SKM-1 (cell line): ENCODE data around the gene GFPT2.

Experiments used
- DNase-seq: peaks from one replicate; lab custom pipeline; 2025; ENCODE audit not compliant: unreplicated experiment; lab: John Stamatoyannopoulos, UW

The GFPT2 gene

DNA sequence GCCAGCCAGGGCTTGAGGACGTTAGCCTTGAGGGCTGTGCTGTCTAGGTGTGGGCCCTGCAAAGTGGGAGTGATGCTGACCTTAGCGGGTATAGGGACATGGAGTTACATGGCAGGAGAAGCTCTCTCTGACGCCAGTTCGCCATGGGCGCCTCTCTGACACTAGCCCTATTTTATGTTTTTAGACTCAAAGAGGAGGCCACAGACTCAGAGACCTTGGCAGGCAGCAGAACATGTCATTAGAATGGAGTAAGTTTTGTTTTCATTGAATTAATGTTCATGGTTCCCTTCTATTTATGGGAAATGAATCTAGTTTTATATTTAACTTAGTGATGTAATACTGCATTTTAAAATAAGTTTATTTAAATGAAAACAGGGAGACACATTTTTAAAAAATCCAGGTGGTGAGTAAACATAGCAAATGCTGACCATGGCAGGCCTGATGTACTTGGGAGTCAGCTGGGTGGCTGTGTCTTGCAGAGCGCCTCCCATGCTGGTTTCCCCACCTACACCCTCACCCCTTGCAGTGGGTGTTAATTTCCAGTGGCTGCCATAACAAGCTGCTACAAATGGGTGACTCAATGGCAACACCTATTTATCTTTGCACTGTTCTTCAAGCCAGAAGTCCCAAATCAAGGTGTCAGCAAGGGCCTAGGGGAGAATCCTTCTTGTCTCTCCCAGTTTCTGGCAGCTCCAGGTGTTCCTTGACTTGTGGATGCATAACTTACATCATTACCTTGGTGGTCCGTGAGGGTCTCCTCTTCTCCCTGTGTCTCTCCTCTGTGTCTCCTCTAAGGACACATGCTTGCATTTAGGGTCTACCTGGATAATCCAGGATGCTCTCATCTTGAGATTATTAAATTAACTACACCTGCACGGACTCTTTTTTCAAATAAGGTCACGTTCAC, 25.6 kb upstream of the GFPT2 start:
- DNase-seq, result no peak

DNA sequence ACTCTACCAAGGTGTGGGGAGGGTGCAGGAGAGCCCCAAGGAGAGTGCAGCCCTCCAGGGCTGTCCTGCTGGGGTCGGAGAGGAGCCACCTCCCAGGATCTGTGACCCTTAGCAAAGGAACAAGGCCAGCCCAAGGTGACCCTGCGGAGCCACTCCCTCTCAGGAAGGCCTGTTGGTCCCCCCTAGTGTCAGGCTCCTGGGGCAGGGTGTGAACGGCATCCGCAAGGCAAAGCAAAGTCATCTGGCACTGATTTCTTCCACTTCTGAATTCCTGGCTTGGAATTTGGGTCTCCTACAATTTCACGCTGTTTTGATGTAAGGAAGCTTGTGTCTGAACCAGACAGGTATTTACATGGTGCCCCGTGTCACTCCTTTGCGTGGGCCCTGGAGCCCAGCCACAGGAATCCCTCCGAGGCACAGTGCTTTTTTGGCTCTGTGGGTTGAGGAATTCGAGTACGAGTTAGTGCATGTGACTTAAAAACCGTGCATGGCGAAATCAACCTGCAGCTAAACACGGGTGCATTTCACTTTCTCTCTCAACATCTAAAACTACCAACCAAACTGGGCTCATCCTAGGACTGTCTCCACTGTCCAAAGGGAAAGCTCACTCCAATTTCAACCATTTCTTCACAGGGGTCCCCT, 24.5 kb upstream of the GFPT2 start:
- no peak for DNase-seq

DNA sequence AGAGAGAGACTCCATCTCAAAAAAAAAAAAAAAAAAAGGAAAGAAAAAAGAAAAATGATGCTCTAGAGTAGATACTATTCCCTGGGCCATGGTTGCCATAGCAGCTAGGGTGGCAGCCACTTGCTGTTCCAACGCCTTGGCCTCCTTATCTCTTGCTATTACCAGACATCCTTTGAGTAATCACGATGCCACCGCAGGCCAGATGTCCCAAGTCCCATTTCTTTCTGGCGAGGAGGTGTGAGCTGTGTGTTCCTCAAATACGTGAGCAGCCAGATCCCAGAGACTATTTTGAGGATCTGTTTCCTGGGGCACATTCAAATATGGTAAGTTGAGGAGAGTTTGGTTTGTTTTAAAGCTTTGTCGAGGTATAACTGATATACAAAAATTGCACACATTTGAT, 23.4 kb upstream of the GFPT2 start:
- no peak for DNase-seq

DNA sequence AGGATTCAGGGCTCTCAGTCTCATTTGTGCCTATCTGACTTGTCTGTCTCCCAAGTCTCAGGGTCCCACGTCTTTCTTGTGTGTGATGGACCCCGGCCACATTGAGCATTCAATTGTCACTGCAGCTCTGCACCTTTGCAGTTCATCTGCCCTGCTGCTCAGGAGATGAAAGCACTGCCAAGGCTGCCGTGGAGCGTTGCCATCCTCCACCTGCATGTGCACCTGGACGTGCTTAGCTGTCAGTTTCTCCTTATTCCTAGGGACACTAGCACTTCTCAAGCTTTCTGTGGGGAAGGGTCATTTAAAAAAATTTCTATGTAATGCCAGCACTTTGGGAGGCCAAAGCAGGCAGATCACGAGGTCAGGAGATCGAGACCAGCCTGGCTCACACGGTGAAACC, 22.8 kb upstream of the GFPT2 start:
- no peak for DNase-seq

DNA sequence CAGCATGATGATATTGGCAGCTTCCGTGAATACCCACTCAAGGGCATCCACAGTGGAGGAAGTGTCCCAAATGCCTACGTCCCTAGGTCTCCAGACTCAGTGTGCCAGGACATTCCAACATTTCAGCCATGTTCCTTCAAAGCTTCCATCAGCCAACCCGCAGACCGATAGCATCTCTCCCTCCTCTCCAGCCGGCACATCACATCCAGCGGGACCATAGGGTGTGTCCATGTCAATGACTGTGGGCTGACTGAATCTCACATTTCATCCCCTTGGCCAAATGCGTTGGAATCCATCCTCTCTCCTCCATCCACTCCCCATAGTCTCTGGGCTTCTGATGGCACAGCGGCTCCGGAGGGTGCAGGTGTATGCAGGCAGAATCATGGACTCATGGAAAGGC, 22.2 kb upstream of the GFPT2 start:
- DNase-seq, result no peak

DNA sequence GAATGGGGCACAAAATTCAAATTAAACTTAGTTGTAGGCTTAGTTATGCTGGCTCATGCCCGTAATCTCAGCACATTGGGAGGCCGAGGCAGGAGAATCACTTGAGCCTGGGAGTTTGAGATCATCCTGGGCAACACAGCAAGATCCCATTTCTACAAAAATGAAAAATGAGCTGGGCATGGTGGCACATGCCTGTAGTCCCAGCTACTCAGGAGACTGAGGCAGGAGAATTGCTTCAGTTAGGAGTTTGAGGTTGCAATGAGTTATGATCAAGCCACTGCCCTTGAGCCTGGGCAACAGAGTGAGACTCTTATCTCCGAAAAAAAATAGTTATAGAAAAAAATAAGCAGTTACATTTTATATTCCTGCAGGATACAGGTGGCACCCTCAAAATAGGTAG, 20.7 kb upstream of the GFPT2 start:
- no peak for DNase-seq

DNA sequence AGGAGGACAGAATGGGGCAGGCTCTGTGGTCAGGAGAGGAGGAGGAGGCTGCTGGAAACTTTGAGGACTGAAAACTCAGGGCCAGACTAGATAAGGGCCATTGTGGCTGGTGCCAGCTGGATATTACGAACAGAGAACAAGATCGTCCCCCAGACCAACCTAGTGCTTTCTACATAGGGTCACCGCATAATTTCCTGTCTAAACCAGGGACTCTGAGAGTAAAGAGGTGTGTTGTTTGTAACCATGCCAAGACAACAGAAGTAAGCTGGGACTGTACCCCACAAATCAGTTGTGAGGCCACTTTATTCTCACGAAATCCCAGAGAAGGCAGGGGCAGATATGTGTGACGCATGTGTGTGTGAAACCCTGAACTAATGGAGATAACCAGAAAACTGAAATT, 20.3 kb upstream of the GFPT2 start:
- DNase-seq, result no peak

DNA sequence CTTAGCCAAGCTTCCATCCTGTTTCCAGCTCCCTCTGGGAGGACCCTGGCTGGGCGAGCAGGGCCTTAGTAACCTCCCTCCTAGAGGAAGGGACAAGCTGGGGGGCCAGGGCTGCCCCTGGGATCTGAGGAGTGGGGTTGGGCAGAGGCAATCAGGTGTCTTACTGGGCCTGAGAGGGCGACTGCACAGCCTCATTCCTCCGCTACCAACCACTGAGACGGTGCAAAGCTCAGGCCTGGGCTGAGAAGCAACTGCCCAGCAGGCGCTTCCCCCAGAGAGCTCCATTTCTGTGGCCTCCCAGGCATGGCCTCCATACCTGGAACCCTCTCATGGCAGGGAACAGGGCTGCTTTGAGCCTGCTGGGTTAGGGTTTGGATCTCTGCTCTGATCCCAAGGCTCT, 18.8 kb upstream of the GFPT2 start:
- DNase-seq, result no peak

DNA sequence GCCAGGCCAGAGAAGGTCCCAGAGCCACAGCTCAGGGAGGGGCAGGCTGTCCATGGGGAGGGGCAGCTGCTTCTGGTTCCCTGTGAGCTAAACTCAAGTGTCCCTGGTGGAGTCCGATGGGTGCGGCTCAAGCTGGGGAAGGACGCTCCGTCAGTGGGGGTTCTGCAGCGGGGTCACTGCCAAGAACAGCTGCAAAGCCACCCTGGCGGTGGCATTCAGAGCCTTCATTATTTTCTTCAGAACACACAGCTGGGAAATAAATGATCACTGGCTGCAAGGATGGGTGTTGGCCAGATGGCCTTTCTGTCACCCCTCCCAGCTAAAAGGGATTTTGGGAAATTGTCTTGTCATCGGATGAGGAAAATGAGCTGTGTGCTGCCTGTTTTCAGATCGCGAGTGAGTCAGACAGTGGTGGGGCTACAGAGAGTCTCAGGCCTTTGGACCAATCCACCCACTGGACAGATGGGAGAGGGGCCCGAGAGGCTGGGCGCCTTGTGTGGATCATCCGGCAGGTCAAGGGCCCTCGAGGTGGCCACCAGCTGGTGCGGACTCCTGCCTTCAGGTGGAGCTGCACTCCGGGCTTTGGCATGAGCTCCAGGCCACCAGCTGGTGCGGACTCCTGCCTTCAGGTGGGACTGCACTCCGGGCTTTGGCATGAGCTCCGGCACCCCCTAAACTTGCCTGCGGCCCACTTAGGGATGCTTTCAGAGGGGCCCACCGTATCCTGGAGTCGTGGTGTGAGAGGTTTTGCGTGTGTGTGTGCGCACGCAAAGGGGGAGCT, 17.9 kb upstream of the GFPT2 start:
- DNase-seq, result no peak

DNA sequence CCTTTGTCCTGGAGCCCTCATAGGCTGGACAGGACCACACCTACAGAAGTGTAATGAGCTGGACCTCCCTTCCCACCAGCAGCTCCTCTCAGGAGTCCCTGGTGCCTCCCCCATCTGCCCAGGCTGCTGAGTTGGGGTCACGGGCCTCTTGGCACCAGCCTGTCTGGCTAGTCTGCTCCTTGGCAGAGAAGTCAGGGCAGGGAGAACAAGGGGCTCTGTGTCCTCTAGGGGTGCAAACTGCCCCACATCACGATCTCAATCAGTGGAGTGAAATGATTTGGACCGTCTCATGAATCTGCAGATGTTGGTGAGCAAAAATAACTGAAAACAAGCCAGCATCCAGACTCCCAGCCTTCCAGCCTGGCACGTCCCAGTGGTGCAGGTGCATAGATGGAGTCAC, 14.9 kb upstream of the GFPT2 start:
- DNase-seq, result no peak

DNA sequence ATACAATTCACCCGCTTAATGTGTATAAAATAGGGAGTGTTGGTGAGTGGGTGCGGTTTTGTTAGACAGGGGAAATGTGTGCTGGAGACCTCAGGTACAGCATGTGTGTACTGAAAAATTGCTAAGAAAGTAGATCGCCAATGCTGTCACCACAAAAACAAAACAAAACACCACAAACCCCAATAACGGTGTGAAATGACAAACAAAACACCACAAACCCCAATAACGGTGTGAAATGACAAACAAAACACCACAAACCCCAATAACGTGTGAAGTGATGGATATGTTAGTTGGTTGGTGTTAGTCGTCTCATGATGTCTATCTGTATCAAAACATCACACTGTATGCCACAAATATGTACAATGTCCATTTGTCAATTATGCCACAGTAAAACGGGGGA, 14.2 kb upstream of the GFPT2 start:
- DNase-seq, result no peak

DNA sequence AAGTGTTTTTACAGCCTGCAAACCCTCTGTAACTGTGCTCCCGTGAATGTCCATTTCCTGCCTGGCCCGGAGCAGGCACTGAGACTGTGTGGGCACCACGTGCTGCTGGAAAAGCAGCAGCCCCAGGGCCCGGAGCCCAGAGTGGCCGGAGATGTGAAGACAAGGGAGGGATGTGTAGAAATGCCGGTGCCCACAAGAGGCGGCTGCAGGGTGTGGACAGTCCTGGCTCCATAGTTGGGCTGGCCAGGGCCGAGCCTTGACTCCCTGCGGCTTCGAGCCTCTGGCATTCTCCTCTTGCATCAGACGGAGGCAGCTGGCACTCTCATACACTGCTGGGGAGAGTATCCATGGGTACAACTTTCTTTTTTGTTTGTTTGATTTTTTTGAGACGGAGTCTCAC, 13.2 kb upstream of the GFPT2 start:
- DNase-seq, result no peak

DNA sequence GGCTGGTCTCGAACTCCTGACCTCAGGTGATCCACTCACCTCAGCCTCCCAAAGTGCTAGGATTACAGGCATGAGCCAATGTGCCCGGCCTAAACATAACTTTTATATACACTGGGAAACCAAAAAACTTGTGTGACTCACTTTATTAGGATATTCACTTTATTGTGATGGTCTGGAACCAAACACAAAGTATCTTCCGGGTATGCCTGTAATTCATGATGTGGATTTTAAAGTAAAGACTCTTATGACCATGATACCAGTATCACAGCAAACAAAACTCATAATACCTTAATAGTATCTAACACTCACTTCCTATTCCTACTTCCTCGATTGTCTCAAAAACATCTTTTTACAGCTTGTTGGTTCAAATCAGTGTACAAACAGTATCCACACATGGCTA, 12.7 kb upstream of the GFPT2 start:
- DNase-seq, result no peak

DNA sequence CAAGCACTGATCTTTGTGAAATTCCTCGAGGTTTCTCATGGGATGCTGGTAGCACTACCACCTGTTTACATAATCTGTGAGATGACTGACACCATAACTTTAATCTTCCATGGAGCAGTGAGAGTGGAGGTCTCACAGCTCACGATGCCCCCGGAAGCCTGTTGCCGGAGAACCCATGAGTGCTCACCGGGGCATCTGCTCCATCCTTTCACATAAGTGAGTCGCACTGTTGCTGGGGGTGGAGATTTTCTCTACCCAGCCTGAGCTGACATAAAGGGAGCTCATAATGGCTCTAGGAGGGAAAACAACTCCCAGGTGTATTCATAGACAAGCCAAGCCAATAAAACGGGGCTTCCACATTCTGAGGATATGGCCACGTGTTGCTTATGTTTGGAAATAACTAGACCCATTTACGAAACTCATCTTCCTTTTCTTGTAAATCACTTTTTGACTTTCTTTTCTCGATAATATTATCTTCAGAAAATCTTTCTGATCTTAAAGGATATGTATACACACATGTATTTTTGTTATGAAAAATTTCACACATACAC, 11.2 kb upstream of the GFPT2 start:
- no peak for DNase-seq

DNA sequence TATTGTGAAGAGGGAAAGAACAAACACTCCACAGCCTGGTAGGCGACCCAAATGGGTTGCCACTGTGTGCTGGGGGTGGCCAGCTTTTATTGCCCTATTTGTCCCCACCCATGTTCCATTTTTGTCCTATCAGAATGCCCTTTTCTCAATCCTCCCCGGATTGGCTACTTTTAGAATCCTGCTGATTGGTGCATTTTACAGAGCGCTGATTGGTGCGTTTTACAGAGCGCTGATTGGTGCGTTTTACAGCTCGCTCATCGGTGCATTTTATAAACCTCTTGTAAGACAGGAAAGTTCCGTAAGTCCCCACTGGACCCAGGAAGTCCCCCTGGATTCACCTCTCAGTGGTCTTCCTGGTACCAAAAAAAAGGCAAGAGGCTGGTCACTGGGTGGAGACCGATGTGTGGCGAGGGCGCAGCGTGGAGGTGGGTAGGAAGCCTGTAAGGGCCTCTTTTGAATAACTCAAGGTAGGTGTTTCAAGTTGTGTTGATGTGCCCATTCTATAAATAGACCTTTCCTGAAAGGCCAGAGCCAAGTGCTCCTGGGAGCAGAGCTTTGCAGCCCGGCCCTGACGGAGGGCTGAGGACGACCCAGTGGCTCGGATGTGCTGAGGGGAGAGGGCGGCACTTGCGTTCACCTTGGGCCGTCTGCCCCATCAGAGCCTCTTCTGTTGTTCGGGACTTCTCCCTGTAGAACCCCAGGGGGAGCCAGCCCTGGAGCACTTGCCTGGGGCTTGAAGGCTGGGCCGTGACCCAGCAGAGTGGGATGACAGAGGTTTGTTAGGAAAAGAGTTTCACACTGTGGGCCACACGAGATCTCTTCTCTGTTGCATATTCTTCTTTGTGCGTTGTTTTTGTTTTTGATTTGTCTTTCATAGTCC, 7.2 kb upstream of the GFPT2 start:
- DNase-seq, result no peak

DNA sequence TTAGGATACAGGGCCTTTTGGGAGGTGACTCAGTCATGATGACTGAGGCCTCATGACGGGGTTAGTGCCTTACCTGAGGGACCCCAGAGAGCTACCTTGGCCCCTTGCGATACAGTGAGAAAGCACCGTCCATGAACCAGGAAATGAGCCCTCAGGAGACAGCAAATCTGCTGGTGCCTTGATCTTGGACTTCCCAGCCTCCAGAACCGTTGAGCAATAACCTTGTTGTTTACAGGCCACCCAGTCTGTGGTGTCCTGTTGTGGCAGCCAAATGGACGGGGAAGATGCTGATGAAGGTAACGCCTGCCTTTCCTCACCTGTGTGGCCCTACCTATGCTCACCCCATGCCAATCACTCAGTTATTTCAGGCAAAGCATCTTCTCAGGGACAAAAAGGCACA, 5.6 kb upstream of the GFPT2 start:
- no peak for DNase-seq

DNA sequence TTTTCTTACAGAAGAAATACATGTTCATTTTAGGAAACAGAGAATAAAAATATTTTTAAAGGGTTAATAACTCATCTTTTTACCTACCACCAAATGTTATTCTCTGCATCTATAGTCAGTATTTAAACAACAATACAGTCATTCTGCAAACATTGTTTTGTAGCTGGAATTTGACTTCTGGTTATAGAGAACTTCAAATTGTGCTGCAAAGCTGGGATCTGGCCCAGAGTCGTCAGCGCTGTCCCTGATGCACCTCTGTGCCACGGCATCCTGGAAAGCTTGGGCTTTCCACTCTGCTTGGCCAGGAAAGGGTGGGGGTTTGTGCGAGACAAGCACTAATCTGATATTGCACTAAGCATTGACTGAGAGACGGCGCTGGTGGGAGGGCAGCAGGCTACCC, 5.0 kb upstream of the GFPT2 start:
- DNase-seq, result no peak

DNA sequence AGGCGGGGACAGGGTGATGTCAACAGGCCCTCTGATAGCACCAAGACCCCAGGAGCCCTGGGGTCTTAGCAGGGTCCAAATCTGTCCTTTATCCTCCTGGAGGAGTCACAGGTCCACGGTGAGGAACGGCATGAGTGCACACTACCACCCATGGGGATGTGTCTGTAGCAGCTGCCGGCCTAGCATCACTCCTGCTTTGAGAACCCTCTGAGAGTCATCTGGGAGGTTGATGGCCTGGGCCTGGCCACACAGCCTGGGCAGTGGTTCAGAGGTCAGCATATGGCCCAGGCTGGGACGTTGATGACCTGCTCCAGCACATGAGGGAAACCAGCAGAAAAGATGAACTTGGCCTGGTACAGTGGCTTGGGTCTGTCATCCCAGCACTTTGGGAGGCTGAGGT, 1.8 kb upstream of the GFPT2 start:
- no peak for DNase-seq

DNA sequence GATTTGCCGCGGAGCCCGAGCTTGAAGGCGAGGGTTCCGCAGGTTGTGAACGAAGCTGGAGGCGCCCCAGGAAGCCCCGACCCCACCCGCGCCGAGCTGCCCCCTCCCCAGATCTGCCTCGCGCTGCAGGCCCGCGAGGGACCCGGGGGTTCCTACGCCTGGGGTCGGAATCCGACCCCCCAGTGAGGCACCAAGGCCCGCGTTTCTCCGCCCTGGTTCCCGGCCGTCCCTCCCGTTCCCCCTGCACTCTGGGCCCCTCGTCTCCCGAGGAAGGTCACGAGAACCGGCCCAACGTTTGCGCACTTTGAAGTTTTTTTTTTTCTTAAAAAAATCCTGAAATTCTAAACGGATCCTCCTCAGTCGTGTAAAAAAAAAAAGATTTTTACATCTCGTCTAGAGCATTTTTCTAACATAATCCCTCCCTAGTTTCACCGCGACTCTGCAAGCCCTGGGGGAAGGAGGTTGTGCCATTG, 880 bp upstream of the GFPT2 start:
- DNase-seq, result no peak
